Measurements from ENCODE around the gene ZNF749.
"Not testable (repeated sequence)": the region's sequence is repeated elsewhere in the genome, so short reads cannot be mapped to it uniquely, and the experiment has no call there.

Gene ZNF749

DNA sequence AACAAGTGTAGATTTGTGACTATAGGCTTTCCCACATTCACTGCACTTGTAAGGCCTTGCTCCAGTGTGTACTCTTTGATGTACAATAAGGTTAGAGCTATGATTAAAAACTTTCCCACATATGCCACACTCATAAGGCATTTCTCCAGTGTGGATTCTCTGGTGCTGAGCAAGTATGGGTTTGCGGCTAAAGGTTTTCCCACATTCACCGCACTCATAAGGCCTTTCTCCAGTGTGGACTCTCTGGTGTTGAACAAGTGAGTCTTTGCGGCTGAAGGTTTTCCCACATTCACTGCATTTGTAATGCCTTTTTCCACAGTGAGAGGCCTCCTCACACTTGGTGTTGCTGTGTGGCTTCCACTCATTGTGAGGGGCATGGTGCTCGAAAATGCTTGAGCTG lies 38.5 kb downstream of the ZNF749 start:
- no peak for DNase-seq

DNA sequence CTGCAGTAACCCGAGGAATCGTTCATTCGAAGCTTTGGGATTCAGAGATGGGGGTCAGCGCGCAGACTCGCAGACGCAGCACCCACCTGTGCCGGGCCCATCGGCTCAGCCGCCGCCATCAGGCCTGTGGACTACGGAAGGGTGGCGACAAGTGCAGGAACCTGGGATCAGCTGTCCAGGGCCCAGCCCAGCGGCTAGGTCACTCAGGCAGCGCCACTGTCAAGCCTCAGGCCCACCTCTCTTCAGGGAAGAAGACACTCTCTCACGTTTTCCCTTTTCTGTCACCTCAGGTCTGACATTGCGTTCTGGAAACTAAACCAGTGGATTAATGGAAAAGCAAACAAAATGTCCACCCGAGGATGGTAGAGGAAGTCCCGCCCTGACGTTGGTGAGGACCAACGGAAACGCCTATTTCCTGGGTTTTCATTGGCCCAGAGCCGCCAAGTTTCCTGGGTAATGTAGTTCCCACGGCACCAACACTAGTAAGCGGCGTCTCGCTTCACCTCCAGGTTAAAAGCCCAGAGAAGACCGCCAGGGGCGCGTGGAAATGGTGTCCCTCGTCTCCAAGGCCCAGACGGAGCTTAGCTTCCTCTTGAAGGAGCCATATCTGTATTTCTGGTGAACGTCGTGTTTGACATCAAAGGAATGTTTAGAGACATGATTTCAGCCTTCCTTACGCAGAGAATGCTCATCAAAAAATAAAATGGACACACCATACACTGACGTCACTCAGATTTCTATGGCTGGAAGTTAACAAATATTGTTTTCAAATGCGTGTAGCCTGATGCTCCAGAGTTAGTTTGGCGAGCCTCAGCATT lies 42.3 kb downstream of the ZNF749 start, which contains the start of gene ZNF772:
ZNF772 (minus strand) TSS at position 376 of the 818 bp plus-strand sequence; CDS start at position 119, 257 bp downstream.
- peak; percentile 91 for DNase-seq

DNA sequence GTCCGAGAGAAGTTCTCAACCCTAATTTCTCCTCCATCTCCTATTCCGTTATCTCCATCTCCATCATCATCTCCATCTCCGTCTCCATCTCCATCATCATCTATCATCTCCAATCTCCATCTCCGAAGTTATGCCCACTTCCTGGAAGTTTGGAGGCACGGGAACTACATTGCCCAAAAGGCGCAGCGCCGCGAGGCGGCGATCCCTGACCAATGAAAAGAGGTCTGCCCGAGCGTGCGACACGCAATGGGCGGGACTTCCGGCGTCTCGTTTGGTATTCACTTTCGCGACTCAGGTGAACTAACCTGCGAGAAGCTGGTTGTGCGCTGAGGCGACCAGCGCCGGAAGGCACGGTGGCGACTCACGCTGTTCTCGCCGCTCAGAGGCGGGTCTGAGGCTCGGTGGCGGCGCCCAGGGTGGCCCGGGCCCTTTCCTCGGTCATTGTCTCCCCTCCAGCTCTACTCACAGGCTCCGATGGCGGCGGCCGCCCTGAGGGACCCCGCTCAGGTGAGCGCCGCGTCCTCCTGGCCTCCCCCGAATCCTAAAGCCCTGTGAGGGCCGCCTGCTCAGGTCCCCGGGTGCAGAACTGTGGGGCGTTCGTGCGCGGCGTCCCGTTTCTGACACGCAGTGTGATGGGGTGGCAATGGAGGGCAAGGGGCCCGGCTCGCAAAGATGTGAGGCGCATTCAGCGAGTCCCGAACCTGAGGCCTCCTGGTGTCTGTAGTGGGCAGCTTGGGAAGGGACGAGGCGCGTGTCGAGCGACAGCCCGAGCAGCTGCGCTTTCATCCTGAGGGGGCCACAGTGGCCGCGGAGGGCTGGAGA lies 52.6 kb downstream of the ZNF749 start, which contains the start of gene ZNF419:
ZNF419 (plus strand) TSS at position 274 of the 822 bp plus-strand sequence; CDS start at position 475, 201 bp downstream.
- DNase-seq: peak; percentile 60

DNA sequence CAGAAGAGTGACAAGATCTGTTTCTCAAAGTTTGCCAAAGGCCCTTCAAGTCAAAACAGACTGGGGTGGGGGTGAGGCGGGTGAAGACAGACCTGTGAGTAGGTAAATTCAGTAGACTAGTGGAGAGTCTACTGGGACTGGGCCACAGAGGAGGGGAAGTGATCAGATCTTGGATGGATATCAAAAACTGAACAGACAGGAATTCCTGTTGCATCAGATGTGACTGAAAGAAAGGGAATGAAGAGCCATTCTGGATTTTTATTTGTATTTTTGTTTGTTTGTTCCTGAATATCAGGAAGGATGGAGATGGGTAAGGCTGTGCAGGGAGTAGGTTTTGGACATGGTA lies 53.1 kb downstream of the ZNF749 start:
- not testable (repeated sequence) for DNase-seq
